H1 (cell line): ENCODE results near the gene SLITRK4.

Experiments used
- CHD1 ChIP-seq: IDR thresholded peaks from 2 replicates; pipeline ENCODE4 v1.6.1; 2012; ENCODE audit warnings: low read depth, low read length, improper control_type of control experiment
- CREB1 ChIP-seq: IDR thresholded peaks from 2 replicates; pipeline ENCODE4 v1.6.1; 2012; ENCODE audit warnings: inconsistent platforms
- EGR1 ChIP-seq: IDR thresholded peaks from 2 replicates; pipeline ENCODE4 v1.6.1; 2011; ENCODE audit warnings: low read depth, low read length, borderline replicate concordance
- EP300 ChIP-seq, 2 experiments: IDR thresholded peaks; 1 replicate in 1 of 2; 2 replicates in 1 of 2; pipeline ENCODE4 v1.6.1; 2011 to 2012; ENCODE audit warnings: low read depth in 2 of 2, low read length in 2 of 2, mild to moderate bottlenecking in 2 of 2, borderline replicate concordance in 1 of 2, inconsistent platforms in 1 of 2, moderate library complexity in 1 of 2
- EZH2 ChIP-seq: fragments of 200-600 bp; sonication (generic); IDR thresholded peaks from 2 replicates; pipeline ENCODE4 v1.7.1; 2012; ENCODE audit warnings: low read depth, mild to moderate bottlenecking, moderate library complexity, low read length, inconsistent platforms; ENCODE audit not compliant: severe bottlenecking
- HDAC2 ChIP-seq, 2 experiments: fragments of 300-600 bp in 1 of 2; sonication (generic) in 1 of 2; IDR thresholded peaks; 2 replicates each; pipeline ENCODE4 v1.6.1; 2011 to 2012; ENCODE audit warnings: low read depth in 2 of 2, low read length in 2 of 2, mild to moderate bottlenecking in 2 of 2, moderate library complexity in 2 of 2, borderline replicate concordance in 1 of 2, inconsistent platforms in 1 of 2
- HDAC6 ChIP-seq: IDR thresholded peaks from one replicate; pipeline ENCODE4 v1.7.1; 2012; ENCODE audit warnings: low read depth, mild to moderate bottlenecking, inconsistent platforms, low read length, moderate library complexity
- JUN ChIP-seq: IDR thresholded peaks from 2 replicates; pipeline ENCODE4 v1.6.1; 2011; ENCODE audit warnings: low read depth, mild to moderate bottlenecking, improper control_type of control experiment, low read length
- POLR2A ChIP-seq, 2 experiments: IDR thresholded peaks; 1 replicate in 1 of 2; 2 replicates in 1 of 2; pipeline ENCODE4 v1.6.1; 2011; ENCODE audit warnings: low read depth in 2 of 2, low read length in 2 of 2, mild to moderate bottlenecking in 2 of 2; ENCODE audit errors: control extremely low read depth in 1 of 2
- RAD21 ChIP-seq, 2 experiments: IDR thresholded peaks in 1 of 2; conservative IDR thresholded peaks in 1 of 2; 2 replicates each; pipeline ENCODE4 v1.6.1; 2011; ENCODE audit warnings: low read depth in 2 of 2, low read length in 2 of 2, improper control_type of control experiment in 1 of 2, inconsistent platforms in 1 of 2, mild to moderate bottlenecking in 1 of 2, moderate library complexity in 1 of 2
- SP1 ChIP-seq: IDR thresholded peaks from 2 replicates; pipeline ENCODE4 v1.6.1; 2011; ENCODE audit warnings: low read depth, low read length
- TF ChIP-seq, protein P1 (sequence below), 3 experiments: IDR thresholded peaks; 1 replicate in 2 of 3; 2 replicates in 1 of 3; pipeline versions ENCODE4 v1.5.1 to v1.6.1; 2011; ENCODE audit warnings: low read length in 3 of 3, mild to moderate bottlenecking in 3 of 3, inconsistent platforms in 2 of 3, low read depth in 1 of 3, moderate library complexity in 1 of 3; ENCODE audit not compliant: insufficient read depth in 1 of 3; ENCODE audit errors: control extremely low read depth in 1 of 3
- TF ChIP-seq, protein P2 (sequence below): fragments of 300-600 bp; sonication (generic); IDR thresholded peaks from 2 replicates; pipeline ENCODE4 v1.7.1; 2012; ENCODE audit warnings: low read length, moderate library complexity, mild to moderate bottlenecking, inconsistent platforms; ENCODE audit not compliant: insufficient replicate concordance

DNA sequence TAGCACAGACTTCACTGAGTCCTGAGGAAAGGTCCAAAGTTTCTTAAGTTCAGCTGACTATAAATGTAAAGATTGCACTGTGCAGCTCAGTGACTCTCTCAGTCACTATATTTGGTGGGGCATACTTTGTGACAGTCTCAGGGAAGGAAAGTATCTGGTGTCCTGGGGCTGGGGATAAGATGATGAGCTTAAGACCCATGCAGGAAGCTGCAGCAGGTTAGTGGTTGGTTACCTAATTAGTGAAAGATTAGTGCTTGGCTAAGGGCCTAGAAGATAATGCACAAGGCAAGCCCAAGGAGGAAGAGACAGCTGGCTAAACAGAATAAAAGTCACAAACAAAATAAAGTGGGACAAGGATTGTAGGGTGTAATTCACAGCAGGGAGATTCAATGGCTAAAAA is 25.4 kb upstream of the SLITRK4 start:
- TF ChIP-seq HDAC6: no peak
- TF ChIP-seq CHD1: no peak
- TF ChIP-seq, protein P1, sequence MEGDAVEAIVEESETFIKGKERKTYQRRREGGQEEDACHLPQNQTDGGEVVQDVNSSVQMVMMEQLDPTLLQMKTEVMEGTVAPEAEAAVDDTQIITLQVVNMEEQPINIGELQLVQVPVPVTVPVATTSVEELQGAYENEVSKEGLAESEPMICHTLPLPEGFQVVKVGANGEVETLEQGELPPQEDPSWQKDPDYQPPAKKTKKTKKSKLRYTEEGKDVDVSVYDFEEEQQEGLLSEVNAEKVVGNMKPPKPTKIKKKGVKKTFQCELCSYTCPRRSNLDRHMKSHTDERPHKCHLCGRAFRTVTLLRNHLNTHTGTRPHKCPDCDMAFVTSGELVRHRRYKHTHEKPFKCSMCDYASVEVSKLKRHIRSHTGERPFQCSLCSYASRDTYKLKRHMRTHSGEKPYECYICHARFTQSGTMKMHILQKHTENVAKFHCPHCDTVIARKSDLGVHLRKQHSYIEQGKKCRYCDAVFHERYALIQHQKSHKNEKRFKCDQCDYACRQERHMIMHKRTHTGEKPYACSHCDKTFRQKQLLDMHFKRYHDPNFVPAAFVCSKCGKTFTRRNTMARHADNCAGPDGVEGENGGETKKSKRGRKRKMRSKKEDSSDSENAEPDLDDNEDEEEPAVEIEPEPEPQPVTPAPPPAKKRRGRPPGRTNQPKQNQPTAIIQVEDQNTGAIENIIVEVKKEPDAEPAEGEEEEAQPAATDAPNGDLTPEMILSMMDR (IDR thresholded peaks at IDR 0.05; ENCODE audit: control extremely low read depth in 1 of 3, insufficient read depth in 1 of 3, low read depth in 1 of 3, low read length in 3 of 3): no peak
- no peak for TF ChIP-seq CREB1
- no peak for TF ChIP-seq EZH2
- no peak for TF ChIP-seq POLR2A (IDR thresholded peaks at IDR 0.05; ENCODE audit: control extremely low read depth in 1 of 2, low read depth in 2 of 2, low read length in 2 of 2)
- no peak for TF ChIP-seq SP1
- TF ChIP-seq HDAC2 (IDR thresholded peaks at IDR 0.05; ENCODE audit: borderline replicate concordance in 1 of 2, low read depth in 2 of 2, low read length in 2 of 2): no peak
- TF ChIP-seq, protein P2, sequence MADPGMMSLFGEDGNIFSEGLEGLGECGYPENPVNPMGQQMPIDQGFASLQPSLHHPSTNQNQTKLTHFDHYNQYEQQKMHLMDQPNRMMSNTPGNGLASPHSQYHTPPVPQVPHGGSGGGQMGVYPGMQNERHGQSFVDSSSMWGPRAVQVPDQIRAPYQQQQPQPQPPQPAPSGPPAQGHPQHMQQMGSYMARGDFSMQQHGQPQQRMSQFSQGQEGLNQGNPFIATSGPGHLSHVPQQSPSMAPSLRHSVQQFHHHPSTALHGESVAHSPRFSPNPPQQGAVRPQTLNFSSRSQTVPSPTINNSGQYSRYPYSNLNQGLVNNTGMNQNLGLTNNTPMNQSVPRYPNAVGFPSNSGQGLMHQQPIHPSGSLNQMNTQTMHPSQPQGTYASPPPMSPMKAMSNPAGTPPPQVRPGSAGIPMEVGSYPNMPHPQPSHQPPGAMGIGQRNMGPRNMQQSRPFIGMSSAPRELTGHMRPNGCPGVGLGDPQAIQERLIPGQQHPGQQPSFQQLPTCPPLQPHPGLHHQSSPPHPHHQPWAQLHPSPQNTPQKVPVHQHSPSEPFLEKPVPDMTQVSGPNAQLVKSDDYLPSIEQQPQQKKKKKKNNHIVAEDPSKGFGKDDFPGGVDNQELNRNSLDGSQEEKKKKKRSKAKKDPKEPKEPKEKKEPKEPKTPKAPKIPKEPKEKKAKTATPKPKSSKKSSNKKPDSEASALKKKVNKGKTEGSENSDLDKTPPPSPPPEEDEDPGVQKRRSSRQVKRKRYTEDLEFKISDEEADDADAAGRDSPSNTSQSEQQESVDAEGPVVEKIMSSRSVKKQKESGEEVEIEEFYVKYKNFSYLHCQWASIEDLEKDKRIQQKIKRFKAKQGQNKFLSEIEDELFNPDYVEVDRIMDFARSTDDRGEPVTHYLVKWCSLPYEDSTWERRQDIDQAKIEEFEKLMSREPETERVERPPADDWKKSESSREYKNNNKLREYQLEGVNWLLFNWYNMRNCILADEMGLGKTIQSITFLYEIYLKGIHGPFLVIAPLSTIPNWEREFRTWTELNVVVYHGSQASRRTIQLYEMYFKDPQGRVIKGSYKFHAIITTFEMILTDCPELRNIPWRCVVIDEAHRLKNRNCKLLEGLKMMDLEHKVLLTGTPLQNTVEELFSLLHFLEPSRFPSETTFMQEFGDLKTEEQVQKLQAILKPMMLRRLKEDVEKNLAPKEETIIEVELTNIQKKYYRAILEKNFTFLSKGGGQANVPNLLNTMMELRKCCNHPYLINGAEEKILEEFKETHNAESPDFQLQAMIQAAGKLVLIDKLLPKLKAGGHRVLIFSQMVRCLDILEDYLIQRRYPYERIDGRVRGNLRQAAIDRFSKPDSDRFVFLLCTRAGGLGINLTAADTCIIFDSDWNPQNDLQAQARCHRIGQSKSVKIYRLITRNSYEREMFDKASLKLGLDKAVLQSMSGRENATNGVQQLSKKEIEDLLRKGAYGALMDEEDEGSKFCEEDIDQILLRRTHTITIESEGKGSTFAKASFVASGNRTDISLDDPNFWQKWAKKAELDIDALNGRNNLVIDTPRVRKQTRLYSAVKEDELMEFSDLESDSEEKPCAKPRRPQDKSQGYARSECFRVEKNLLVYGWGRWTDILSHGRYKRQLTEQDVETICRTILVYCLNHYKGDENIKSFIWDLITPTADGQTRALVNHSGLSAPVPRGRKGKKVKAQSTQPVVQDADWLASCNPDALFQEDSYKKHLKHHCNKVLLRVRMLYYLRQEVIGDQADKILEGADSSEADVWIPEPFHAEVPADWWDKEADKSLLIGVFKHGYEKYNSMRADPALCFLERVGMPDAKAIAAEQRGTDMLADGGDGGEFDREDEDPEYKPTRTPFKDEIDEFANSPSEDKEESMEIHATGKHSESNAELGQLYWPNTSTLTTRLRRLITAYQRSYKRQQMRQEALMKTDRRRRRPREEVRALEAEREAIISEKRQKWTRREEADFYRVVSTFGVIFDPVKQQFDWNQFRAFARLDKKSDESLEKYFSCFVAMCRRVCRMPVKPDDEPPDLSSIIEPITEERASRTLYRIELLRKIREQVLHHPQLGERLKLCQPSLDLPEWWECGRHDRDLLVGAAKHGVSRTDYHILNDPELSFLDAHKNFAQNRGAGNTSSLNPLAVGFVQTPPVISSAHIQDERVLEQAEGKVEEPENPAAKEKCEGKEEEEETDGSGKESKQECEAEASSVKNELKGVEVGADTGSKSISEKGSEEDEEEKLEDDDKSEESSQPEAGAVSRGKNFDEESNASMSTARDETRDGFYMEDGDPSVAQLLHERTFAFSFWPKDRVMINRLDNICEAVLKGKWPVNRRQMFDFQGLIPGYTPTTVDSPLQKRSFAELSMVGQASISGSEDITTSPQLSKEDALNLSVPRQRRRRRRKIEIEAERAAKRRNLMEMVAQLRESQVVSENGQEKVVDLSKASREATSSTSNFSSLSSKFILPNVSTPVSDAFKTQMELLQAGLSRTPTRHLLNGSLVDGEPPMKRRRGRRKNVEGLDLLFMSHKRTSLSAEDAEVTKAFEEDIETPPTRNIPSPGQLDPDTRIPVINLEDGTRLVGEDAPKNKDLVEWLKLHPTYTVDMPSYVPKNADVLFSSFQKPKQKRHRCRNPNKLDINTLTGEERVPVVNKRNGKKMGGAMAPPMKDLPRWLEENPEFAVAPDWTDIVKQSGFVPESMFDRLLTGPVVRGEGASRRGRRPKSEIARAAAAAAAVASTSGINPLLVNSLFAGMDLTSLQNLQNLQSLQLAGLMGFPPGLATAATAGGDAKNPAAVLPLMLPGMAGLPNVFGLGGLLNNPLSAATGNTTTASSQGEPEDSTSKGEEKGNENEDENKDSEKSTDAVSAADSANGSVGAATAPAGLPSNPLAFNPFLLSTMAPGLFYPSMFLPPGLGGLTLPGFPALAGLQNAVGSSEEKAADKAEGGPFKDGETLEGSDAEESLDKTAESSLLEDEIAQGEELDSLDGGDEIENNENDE: no peak
- TF ChIP-seq EGR1: no peak
- no peak for TF ChIP-seq RAD21 (IDR thresholded peaks at IDR 0.05 in 1 of 2, conservative IDR thresholded peaks at IDR 0.05 in 1 of 2; ENCODE audit: low read depth in 2 of 2, low read length in 2 of 2)
- no peak for TF ChIP-seq EP300 (IDR thresholded peaks at IDR 0.05; ENCODE audit: borderline replicate concordance in 1 of 2, low read depth in 2 of 2, low read length in 2 of 2)
- TF ChIP-seq JUN: no peak
